H1 (cell line): ENCODE data around the gene DISP3. TPM values are rescaled to one million over a fixed set of nuclear protein-coding genes. Genes with fewer than 3 reads are reported as not detected.

Experiments used
- CTCF ChIA-PET: fragments of 300-600 bp; sonication (Branson Sonifier 250); formaldehyde crosslinking; loops from one replicate; lab custom pipeline; 2021; ENCODE audit not compliant: partially characterized antibody; lab: Charles Lee
- POLR2A ChIA-PET: fragments of 300-600 bp; sonication (Branson Sonifier 250); formaldehyde crosslinking; loops from one replicate; lab custom pipeline; 2021; ENCODE audit warnings: inconsistent platforms; ENCODE audit not compliant: partially characterized antibody; lab: Charles Lee
- DNase-seq, 2 experiments: peaks; one replicate each; pipeline versions ENCODE4 v3.0.0 to v3.0.0-alpha.2; 2010 to 2022; ENCODE audit warnings: low spot score in 2 of 2, low read depth in 1 of 2, mixed read lengths in 1 of 2
- FAIRE-seq: peaks from 2 replicates; lab custom pipeline; 2011; peaks lifted over from hg19 to GRCh38; lab: Jason Lieb, UNC
- H2AFZ ChIP-seq: 2 replicates; pipeline ENCODE4 v1.8.1; 2012; ENCODE audit warnings: low read length, inconsistent platforms
- H2AK5ac ChIP-seq: 2 replicates; pipeline ENCODE4 v1.6.1; 2013; ENCODE audit warnings: low read depth, low read length
- H2BK120ac ChIP-seq: replicated peaks from 2 replicates; pipeline ENCODE3; 2013; ENCODE audit warnings: low read depth, low read length, inconsistent platforms
- H2BK12ac ChIP-seq: 2 replicates; pipeline ENCODE4 v1.6.1; 2013; ENCODE audit warnings: low read depth, low read length
- H2BK15ac ChIP-seq: 2 replicates; pipeline ENCODE4 v1.6.1; 2013; ENCODE audit warnings: low read length
- H2BK20ac ChIP-seq: 2 replicates; pipeline ENCODE4 v1.6.1; 2013; ENCODE audit warnings: low read length
- H2BK5ac ChIP-seq: 2 replicates; pipeline ENCODE4 v1.6.1; 2013; ENCODE audit warnings: low read depth, low read length
- H3K14ac ChIP-seq: 2 replicates; pipeline ENCODE4 v1.6.1; 2013; ENCODE audit warnings: inconsistent platforms; ENCODE audit not compliant: insufficient read length
- H3K18ac ChIP-seq: 2 replicates; pipeline ENCODE4 v1.6.1; 2013; ENCODE audit warnings: low read length; ENCODE audit errors: extremely low read depth
- H3K23ac ChIP-seq: 2 replicates; pipeline ENCODE4 v1.6.1; 2013; ENCODE audit warnings: inconsistent platforms; ENCODE audit not compliant: insufficient read length
- H3K23me2 ChIP-seq: 2 replicates; pipeline ENCODE4 v1.6.1; 2013; ENCODE audit warnings: low read depth, low read length
- H3K27ac ChIP-seq: 2 replicates; pipeline ENCODE4 v1.6.1; 2011; ENCODE audit warnings: low read depth, low read length, inconsistent platforms
- H3K27me3 ChIP-seq, 4 experiments: replicated peaks in 1 of 4; 1 replicate in 1 of 4; 2 replicates in 3 of 4; pipeline versions ENCODE4 v1.6.1 to v1.8.1; 2011 to 2013; ENCODE audit warnings: low read length in 3 of 4, mild to moderate bottlenecking in 3 of 4, inconsistent platforms in 2 of 4, mixed read lengths in 2 of 4, moderate library complexity in 1 of 4; ENCODE audit not compliant: control insufficient read depth in 3 of 4, insufficient read depth in 3 of 4; ENCODE audit errors: extremely low read depth in 1 of 4
- H3K36me3 ChIP-seq, 4 experiments: 2 replicates each; pipeline versions ENCODE4 v1.6.1 to v1.8.1; 2011 to 2013; ENCODE audit warnings: mild to moderate bottlenecking in 4 of 4, low read length in 3 of 4, moderate library complexity in 2 of 4, control low read depth in 1 of 4, inconsistent platforms in 1 of 4; ENCODE audit not compliant: insufficient read depth in 4 of 4, control insufficient read depth in 2 of 4
- H3K4ac ChIP-seq: replicated peaks from 2 replicates; pipeline ENCODE3; 2013; ENCODE audit warnings: low read length, low read depth, mixed read lengths, inconsistent platforms; ENCODE audit not compliant: insufficient read length
- H3K4me1 ChIP-seq, 4 experiments: replicated peaks in 1 of 4; 1 replicate in 1 of 4; 2 replicates in 3 of 4; pipeline versions ENCODE4 v1.6.1 to v1.8.1; 2011 to 2013; ENCODE audit warnings: low read length in 3 of 4, inconsistent platforms in 2 of 4, mixed read lengths in 1 of 4; ENCODE audit not compliant: insufficient read depth in 4 of 4, control insufficient read depth in 3 of 4
- H3K4me2 ChIP-seq, 2 experiments: 2 replicates each; pipeline versions ENCODE4 v1.6.1 to v1.8.1; 2011 to 2013; ENCODE audit warnings: low read depth in 2 of 2, low read length in 2 of 2, control low read depth in 1 of 2, inconsistent platforms in 1 of 2, mild to moderate bottlenecking in 1 of 2; ENCODE audit not compliant: insufficient read depth in 1 of 2
- H3K4me3 ChIP-seq, 4 experiments: fragments of 200-600, 300-600 bp in 1 of 4; sonication (generic), shearing (Covaris generic), sonication (Bioruptor Twin) in 1 of 4; 2 replicates each; pipeline versions ENCODE4 v1.5.1 to v1.8.1; 2011 to 2016; ENCODE audit warnings: low read length in 4 of 4, low read depth in 3 of 4, control low read depth in 2 of 4, inconsistent platforms in 2 of 4, mild to moderate bottlenecking in 2 of 4, mixed read lengths in 1 of 4, moderate library complexity in 1 of 4; ENCODE audit not compliant: insufficient read depth in 2 of 4; ENCODE audit errors: extremely low read depth in 1 of 4
- H3K56ac ChIP-seq: replicated peaks from 2 replicates; pipeline ENCODE3; 2013; ENCODE audit warnings: low read depth, mild to moderate bottlenecking, mixed read lengths, low read length, inconsistent platforms; ENCODE audit not compliant: insufficient read length
- H3K79me1 ChIP-seq: 2 replicates; pipeline ENCODE4 v1.6.1; 2013; ENCODE audit warnings: low read depth, low read length, control low read depth
- H3K79me2 ChIP-seq, 2 experiments: 2 replicates each; pipeline versions ENCODE4 v1.6.1 to v1.8.1; 2012 to 2013; ENCODE audit warnings: low read length in 2 of 2, mild to moderate bottlenecking in 2 of 2, inconsistent platforms in 1 of 2; ENCODE audit not compliant: insufficient read depth in 2 of 2, control insufficient read depth in 1 of 2
- H3K9ac ChIP-seq, 4 experiments: replicated peaks in 1 of 4; 1 replicate in 1 of 4; 2 replicates in 3 of 4; pipeline versions ENCODE4 v1.6.1 to v1.8.1; 2011 to 2013; ENCODE audit warnings: low read depth in 3 of 4, low read length in 3 of 4, control low read depth in 2 of 4, mild to moderate bottlenecking in 2 of 4, moderate library complexity in 2 of 4, inconsistent platforms in 1 of 4; ENCODE audit errors: extremely low read depth in 1 of 4
- H3K9me3 ChIP-seq, 2 experiments: 2 replicates each; pipeline versions ENCODE4 v1.6.1 to v1.8.1; 2012 to 2013; ENCODE audit warnings: mild to moderate bottlenecking in 2 of 2, moderate library complexity in 2 of 2, control low read depth in 1 of 2, inconsistent platforms in 1 of 2, low read depth in 1 of 2, low read length in 1 of 2, mixed read lengths in 1 of 2; ENCODE audit not compliant: insufficient read depth in 2 of 2
- H4K20me1 ChIP-seq, 2 experiments: replicated peaks in 1 of 2; 2 replicates each; pipeline versions ENCODE3 to v1.8.1; 2011 to 2013; ENCODE audit warnings: inconsistent platforms in 2 of 2, low read length in 2 of 2, mild to moderate bottlenecking in 1 of 2; ENCODE audit not compliant: insufficient read depth in 2 of 2, control insufficient read depth in 1 of 2
- H4K5ac ChIP-seq: 2 replicates; pipeline ENCODE4 v1.6.1; 2013; ENCODE audit warnings: low read length, low read depth, mixed read lengths, inconsistent platforms; ENCODE audit not compliant: insufficient read length
- H4K8ac ChIP-seq: 2 replicates; pipeline ENCODE4 v1.8.0; 2013; ENCODE audit warnings: mild to moderate bottlenecking, moderate library complexity, low read length, inconsistent platforms; ENCODE audit not compliant: insufficient read depth; ENCODE audit errors: extremely low read depth
- H4K91ac ChIP-seq: replicated peaks from 2 replicates; pipeline ENCODE3; 2013; ENCODE audit warnings: low read length, mixed read lengths, inconsistent platforms; ENCODE audit not compliant: insufficient read length
- EP300 ChIP-seq, 2 experiments: IDR thresholded peaks; 1 replicate in 1 of 2; 2 replicates in 1 of 2; pipeline ENCODE4 v1.6.1; 2011 to 2012; ENCODE audit warnings: low read depth in 2 of 2, low read length in 2 of 2, mild to moderate bottlenecking in 2 of 2, borderline replicate concordance in 1 of 2, inconsistent platforms in 1 of 2, moderate library complexity in 1 of 2
- JUN ChIP-seq: IDR thresholded peaks from 2 replicates; pipeline ENCODE4 v1.6.1; 2011; ENCODE audit warnings: low read depth, mild to moderate bottlenecking, improper control_type of control experiment, low read length
- RBBP5 ChIP-seq: IDR thresholded peaks from 2 replicates; pipeline ENCODE4 v1.7.1; 2012; ENCODE audit warnings: low read depth, mild to moderate bottlenecking, inconsistent platforms, low read length, moderate library complexity, borderline replicate concordance
- RXRA ChIP-seq: IDR thresholded peaks from 2 replicates; pipeline ENCODE4 v1.6.1; 2011; ENCODE audit warnings: low read depth, mild to moderate bottlenecking, low read length, moderate library complexity; ENCODE audit not compliant: insufficient read depth
- SIN3A ChIP-seq, 2 experiments: IDR thresholded peaks in 1 of 2; conservative IDR thresholded peaks in 1 of 2; 2 replicates each; pipeline ENCODE4 v1.6.1; 2011 to 2012; ENCODE audit warnings: low read length in 2 of 2, improper control_type of control experiment in 1 of 2, low read depth in 1 of 2, mild to moderate bottlenecking in 1 of 2
- SP4 ChIP-seq: IDR thresholded peaks from 2 replicates; pipeline ENCODE4 v1.6.1; 2012; ENCODE audit warnings: low read length, inconsistent platforms
- TAF7 ChIP-seq: optimal IDR thresholded peaks from 2 replicates; pipeline ENCODE3; 2011; ENCODE audit warnings: low read depth, mild to moderate bottlenecking, inconsistent platforms, low read length, moderate library complexity, borderline replicate concordance
- TEAD4 ChIP-seq: IDR thresholded peaks from 2 replicates; pipeline ENCODE4 v1.6.1; 2012; ENCODE audit warnings: low read depth, low read length, inconsistent platforms, mixed read lengths
- WGBS, 2 experiments: shearing (Covaris generic) in 1 of 2; methylation state at CpG; one replicate each; pipeline versions ENCODE4 v1.1.6 to v1.1.7; 2013 to 2015; ENCODE audit warnings: low lambda C conversion rate in 2 of 2, mixed read lengths in 2 of 2, inconsistent platforms in 1 of 2, low coverage in 1 of 2, missing lambda C conversion rate in 1 of 2; ENCODE audit not compliant: insufficient replicate concordance in 2 of 2, insufficient coverage in 1 of 2, insufficient read length in 1 of 2; ENCODE audit errors: extremely low coverage in 1 of 2, missing lambda C conversion rate in 1 of 2; 5-methylcytosine and 5-hydroxymethylcytosine counted together
- polyA plus RNA-seq, 7 experiments: library from polyadenylated mRNA; depleted of rRNA in 3 of 7; stranded (reverse) in 5 of 7; unstranded in 2 of 7; fragments of >200 nt in 5 of 7; fragments of 200-250 nt in 2 of 7; gene quantifications; 1 replicate in 5 of 7; 2 replicates in 1 of 7; 4 replicates in 1 of 7; pipeline versions ENCODE4 v1.2.1 to v1.2.3, GENCODE V29; 2011 to 2013; ENCODE audit warnings: missing spikeins in 2 of 7, mixed read lengths in 2 of 7
- total RNA-seq: library from RNA; stranded (reverse); fragmentation: NEBNext Ultra II Directional; extraction: Animal tissue kit (Norgen Biotek cat#: 25700); gene quantifications from 2 replicates; pipeline ENCODE4 v1.2.1, GENCODE V29; 2021

The DISP3 gene
- total and polyA plus RNA-seq, 2 of the 8 experiments (the other 6 are each of a cell fraction or from before 2014, with no cell fraction given): 3.4 to 4.6 TPM

DNA sequence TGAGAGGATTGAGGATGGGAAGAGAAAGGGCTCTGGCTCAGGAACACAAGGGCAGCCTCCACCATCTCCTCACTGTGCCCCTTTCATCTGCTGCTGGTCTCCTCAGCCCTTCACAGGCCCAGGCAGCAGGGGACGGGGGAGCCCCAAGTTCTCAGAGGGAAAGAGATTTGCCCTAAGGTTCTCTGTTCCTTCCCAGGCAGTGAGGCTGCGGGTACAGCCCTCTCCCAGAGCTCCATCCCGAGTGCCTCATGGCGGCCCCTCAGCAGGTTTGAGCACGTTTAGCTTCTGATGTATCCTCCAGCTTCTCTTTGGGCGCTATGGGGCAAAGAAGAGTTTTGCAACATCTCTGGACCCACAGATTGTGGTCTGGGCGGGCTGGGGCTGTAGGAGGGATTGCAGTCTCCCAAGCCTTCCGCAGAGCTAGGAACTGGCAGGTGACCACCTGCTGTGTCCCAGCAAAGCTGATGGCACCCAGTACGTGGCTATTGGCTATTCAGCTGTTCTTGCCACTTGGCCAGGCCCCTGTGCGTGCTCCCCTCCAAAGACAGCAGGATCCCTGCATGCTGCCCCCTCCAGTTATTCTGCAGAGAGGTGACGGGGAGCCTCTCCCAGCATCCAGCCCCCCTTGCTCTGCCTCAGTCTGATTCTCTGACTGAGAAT is 10.1 kb downstream of the DISP3 start:
- H3K79me1 ChIP-seq: no peaks in the 10 kb centered on the region
- H3K27me3 ChIP-seq: no peaks in the 10 kb centered on the region; a peak in 1 of 7 replicates
- no peak overlapping the region for H4K8ac ChIP-seq
- H2BK120ac ChIP-seq: no peak overlapping the region
- H2BK15ac ChIP-seq: no peak overlapping the region
- no peak overlapping the region for H3K23ac ChIP-seq
- no peak overlapping the region for H3K14ac ChIP-seq
- H2AK5ac ChIP-seq: no peak overlapping the region
- no peak overlapping the region for H2BK5ac ChIP-seq
- no peaks in the 10 kb centered on the region for H3K36me3 ChIP-seq
- peaks cover 2 to 8% (median 3%) of the 10 kb centered on the region in 4 experiments; a peak in 6 of 7 replicates for H3K4me1 ChIP-seq
- no peak overlapping the region for H3K4me2 ChIP-seq
- DNase-seq (no peak), FAIRE-seq (no peak)
- H4K20me1 ChIP-seq: peaks cover 0 to 2% of the 10 kb centered on the region in 2 experiments
- no peak for TF ChIP-seq RBBP5
- TF ChIP-seq TEAD4: no peak
- TF ChIP-seq TAF7: no peak
- TF ChIP-seq SIN3A (conservative IDR thresholded peaks at IDR 0.05 in 1 of 2, IDR thresholded peaks at IDR 0.05 in 1 of 2; ENCODE audit: low read depth in 1 of 2, low read length in 2 of 2): no peak
- no peak for TF ChIP-seq SP4
- no peak for TF ChIP-seq EP300 (IDR thresholded peaks at IDR 0.05; ENCODE audit: borderline replicate concordance in 1 of 2, low read depth in 2 of 2, low read length in 2 of 2)
- no peak for TF ChIP-seq RXRA
- TF ChIP-seq JUN: no peak
- no peak overlapping the region for H3K4me3 ChIP-seq
- H2BK20ac ChIP-seq: no peak overlapping the region
- ChIA-PET POLR2A (interaction anchor here (1.0 to 3.6 kb wide), 4 partner anchors 9 to 172 kb away, joined by 3 to 17 read pairs (median 8); partner anchors contain the start of gene DISP3), CTCF (interaction anchor here (0.6 to 4.8 kb wide), 7 partner anchors 8 to 1418 kb away, joined by 3 to 30 read pairs (median 6); partner anchors contain the start of gene DISP3)
- no peak overlapping the region for H2BK12ac ChIP-seq
- H3K4ac ChIP-seq: no peak overlapping the region
- H2AFZ ChIP-seq: no peak overlapping the region
- no peak overlapping the region for H3K9ac ChIP-seq
- no peak overlapping the region for H4K5ac ChIP-seq
- H3K27ac ChIP-seq: no peak overlapping the region
- no peak overlapping the region for H3K18ac ChIP-seq
- 81% methylated on average over 11 of the region's 11 CpGs; no CpG with 5 or more reads in 1 of the 2 experiments for WGBS, 2 experiments
- H4K91ac ChIP-seq: no peak overlapping the region
- H3K79me2 ChIP-seq: no peaks in the 10 kb centered on the region
- H3K23me2 ChIP-seq: no peaks in the 10 kb centered on the region; the same call in 1 of the 2 replicates
- no peak overlapping the region for H3K56ac ChIP-seq
- H3K9me3 ChIP-seq: 0 out of 4 replicates have a peak, but pooled peaks cover 0 to 5% of the 10 kb centered on the region in 2 experiments
